Neural cell (in vitro differentiated cells): ENCODE measurements around the gene KATNBL1.

Experiments
- CTCF ChIP-seq: fragments of 450-650 bp; IDR thresholded peaks from 2 replicates; pipeline ENCODE4 v1.5.1; 2014; ENCODE audit warnings: antibody characterized with exemption, mild to moderate bottlenecking, moderate library complexity; ENCODE audit not compliant: poor library complexity, severe bottlenecking
- EP300 ChIP-seq: fragments of 450-650 bp; conservative IDR thresholded peaks from 2 replicates; pipeline ENCODE4 v1.6.1; 2014; ENCODE audit warnings: antibody characterized with exemption, mild to moderate bottlenecking, moderate library complexity; ENCODE audit not compliant: poor library complexity, severe bottlenecking
- EZH2 ChIP-seq: fragments of 200-600, 300-800 bp; shearing (Covaris generic), sonication (generic); IDR thresholded peaks from 2 replicates; pipeline ENCODE4 v1.6.1; 2014; ENCODE audit warnings: antibody characterized with exemption, low read length, borderline replicate concordance, mild to moderate bottlenecking; ENCODE audit not compliant: insufficient read depth, poor library complexity, severe bottlenecking
- POLR2AphosphoS5 ChIP-seq: IDR thresholded peaks from 2 replicates; pipeline ENCODE4 v1.6.1; 2012
- RAD21 ChIP-seq: fragments of 450-650 bp; conservative IDR thresholded peaks from 2 replicates; pipeline ENCODE4 v1.6.1; 2014; ENCODE audit warnings: antibody characterized with exemption, mild to moderate bottlenecking, moderate library complexity
- REST ChIP-seq: IDR thresholded peaks from 2 replicates; pipeline ENCODE4 v1.6.1; 2012; ENCODE audit warnings: borderline replicate concordance
- SMC3 ChIP-seq: fragments of 450-650 bp; conservative IDR thresholded peaks from 2 replicates; pipeline ENCODE4 v1.6.1; 2014; ENCODE audit warnings: antibody characterized with exemption, mild to moderate bottlenecking, moderate library complexity; ENCODE audit not compliant: poor library complexity

DNA sequence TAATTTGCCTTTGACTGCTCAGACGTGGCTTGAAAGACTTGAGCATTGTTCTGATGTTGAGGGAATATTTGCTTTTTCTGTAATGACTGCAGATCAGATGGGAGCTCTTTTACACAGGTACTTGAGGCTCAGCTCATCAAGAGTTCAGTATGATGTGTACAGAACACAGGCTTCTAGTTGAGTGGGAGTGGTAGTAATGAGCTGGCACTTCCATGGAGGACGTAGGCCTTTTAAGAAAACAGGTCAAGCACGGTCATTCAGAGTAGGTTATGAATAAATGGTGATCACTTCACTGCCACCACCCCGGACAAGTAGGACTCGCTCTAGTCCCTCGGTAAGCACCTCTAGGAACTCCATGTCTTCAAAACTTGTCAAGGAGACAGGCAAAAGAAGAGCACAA lies 23.7 kb upstream of the KATNBL1 start:
- TF ChIP-seq RAD21 (no peak), POLR2AphosphoS5 (no peak), CTCF (no peak), EZH2 (no peak), REST (no peak), SMC3 (no peak), EP300 (no peak)
